Hypothalamus (tissue), 51 donors: ENCODE results near the gene LAMA2.
A peak's percentile ranks its signal among the peaks of the same experiment; 100 is the strongest.

Experiments used
- DNase-seq, 51 donors: peaks; one replicate each; lab custom pipeline; 2025; lab: John Stamatoyannopoulos, UW

Gene LAMA2

DNA sequence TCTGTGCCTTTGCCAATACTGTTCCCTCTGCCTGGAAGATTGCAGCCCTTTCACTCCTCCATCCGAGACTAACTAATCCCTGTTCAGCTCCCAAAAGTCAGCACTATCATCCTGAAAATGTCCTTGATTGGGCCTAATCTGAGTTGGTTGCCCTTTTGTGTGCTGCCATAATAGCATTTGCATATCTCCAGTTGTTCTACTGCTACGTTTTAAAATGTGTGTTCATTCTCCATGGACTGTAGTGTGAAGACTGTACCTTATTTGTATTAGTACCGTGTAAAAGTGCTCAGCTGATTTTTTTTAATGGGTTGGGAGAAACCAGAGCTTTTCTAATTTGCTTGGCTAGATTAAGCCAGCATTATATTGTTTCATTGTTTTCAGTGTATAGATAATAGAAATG is 401.3 kb downstream of the LAMA2 start:
- peak in 1 of 51 donors; percentile 61 for DNase-seq

DNA sequence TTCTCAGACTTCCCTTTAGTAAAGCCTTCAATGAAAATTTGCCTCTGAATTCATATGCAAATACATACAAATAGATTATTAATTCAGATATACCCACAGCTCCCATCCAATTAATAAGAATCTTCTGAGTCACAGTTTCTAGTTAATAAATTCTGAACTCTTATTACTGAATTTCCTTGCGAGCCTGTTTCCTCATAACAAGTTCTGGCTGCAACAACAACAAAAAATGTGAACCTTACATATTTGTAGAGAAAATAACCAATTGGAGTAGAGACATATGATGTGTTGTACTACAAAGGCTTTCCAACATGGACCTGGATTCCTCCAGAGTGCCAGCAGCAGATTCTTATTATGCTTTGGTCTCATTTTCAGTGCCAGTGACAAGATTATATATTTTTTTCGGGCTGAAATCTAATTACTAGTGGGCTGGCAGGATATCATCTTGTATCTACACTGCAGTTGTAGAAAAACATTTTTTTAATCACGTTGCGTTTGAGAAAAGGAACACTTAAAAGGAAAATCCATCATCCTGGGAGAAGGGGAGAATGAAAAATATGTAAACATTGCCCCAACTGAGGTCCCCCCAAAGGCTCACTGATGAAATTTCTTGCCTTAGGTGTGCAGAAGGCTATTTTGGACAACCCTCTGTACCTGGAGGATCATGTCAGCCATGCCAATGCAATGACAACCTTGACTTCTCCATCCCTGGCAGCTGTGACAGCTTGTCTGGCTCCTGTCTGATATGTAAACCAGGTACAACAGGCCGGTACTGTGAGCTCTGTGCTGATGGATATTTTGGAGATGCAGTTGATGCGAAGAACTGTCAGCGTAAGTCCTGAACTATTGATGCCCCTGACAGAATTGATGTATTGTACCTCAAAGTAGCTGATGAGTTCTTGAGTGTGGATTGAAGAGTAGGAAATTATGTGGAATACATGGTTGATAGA is 404.6 kb downstream of the LAMA2 start:
- no peak for DNase-seq

DNA sequence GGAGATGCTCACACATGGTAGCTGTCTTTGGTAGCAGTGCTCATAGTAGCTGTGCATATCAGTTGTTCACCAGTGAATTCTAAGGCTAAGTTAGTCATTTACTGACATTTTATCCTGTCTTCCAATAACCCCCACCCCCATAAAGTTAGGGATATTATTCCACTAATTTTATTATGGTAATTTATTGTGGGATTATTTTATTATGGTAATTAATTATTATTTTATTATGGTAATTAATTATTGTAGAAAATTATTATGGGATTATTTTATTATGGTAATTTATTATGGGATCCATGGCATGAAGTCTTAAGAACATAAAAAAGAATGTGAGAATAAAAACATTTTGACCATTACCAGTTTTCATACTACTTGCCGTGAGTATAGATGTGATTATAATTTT is 406.5 kb downstream of the LAMA2 start:
- DNase-seq, result no peak

DNA sequence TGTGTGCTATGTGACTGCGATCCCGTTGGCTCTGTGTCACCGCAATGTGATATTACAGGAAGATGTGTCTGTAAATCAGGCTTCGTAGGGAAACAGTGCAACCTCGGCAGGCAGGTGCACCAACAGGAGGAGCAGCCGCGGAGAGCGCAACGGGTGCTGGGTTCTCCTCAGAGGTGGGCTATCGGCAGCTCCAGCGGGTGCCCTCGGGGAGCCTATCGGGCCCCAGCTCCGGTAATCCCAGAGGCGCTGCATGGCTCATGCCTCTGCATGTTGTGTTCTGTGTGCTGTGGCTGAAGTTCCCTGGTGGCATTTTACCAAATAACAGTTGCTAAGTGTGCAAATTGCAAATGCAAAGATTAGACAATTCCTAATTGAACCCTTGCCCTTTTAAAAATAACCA is 409.9 kb downstream of the LAMA2 start:
- DNase-seq, result no peak

DNA sequence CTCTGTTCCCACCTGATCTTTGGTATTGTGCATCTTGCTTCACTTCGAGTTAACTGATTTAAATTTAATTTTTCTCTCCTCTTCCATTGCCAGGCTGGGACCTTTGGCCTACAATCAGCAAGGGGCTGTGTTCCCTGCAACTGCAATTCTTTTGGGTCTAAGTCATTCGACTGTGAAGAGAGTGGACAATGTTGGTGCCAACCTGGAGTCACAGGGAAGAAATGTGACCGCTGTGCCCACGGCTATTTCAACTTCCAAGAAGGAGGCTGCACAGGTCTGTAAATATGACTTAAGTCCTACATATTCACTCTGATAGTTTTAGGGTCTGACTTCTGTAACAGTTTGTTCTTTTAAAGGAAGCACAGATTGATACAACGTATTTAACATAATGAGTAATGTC is 414.7 kb downstream of the LAMA2 start:
- no peak for DNase-seq

DNA sequence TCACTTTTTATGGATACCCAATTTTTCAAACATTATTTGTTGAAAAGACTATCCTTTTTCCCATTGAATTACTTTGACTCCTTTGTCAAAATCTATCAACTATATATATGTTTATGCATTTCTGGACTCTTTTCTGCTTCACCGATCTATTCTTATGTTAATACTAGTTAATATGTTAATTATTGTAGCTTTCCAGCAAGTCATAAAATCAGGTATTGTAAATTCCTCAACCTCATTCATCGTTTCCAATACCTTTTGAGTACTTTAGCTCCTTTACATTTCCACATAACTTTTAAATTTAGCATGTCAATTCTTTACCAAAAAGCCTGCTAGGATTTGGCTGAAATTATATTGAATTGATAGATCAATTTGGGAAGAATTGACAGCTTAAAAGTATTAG is 419.7 kb downstream of the LAMA2 start:
- DNase-seq, result no peak

DNA sequence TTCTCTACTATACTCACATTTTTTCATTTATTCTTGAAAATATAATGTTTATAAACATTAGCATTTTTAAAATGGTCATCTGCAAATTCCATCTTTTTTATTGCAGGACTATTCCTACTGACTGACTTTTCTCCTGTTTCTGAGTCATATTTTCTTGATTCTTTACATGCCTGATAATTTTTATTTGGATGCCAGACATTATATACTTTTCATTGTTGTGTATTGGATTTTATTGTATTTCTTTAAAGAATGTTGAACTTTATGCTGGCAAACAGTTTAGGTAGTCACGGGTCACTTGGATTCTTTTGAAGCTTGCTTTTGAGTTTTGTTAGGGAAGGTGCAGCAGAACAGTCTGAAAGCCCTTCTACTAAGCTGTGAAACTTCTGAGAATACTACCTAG is 423.9 kb downstream of the LAMA2 start:
- no peak for DNase-seq

DNA sequence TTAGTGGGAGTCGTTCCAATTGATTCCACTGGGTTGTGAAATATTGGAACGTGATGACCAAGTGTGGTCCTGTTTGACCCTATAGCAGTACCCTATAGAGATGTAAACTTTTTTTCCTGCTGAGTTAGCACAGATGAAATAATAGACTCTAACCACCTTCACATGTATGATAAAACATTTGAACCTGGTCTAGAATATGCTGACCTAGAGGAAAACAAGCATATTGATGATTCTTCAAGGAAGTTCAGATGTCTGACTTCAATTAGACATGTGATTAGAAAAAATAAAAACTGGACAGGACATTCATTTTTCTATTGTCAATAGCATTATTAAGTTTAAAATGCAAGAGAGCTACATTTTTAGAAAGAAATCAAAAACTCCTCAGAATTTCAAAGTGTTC is 424.9 kb downstream of the LAMA2 start:
- DNase-seq, result no peak

DNA sequence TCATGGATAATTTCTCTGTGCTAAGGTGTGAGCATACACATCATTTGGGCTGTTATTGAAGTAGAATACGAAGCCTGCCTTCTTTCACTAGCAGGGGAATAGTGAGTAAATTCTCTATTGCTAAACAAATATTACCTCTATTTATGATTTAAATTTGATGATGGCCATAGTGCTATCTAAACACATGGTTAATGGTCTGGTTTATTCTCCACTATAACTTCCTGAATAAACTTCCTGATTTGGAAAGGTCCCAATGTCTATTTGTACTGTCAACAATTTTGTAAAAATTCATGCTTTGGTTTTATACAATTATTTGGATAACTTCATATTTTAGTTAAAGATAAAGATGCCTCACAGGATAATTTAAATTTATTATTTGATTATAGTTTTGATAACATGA is 426.2 kb downstream of the LAMA2 start:
- DNase-seq, result no peak

DNA sequence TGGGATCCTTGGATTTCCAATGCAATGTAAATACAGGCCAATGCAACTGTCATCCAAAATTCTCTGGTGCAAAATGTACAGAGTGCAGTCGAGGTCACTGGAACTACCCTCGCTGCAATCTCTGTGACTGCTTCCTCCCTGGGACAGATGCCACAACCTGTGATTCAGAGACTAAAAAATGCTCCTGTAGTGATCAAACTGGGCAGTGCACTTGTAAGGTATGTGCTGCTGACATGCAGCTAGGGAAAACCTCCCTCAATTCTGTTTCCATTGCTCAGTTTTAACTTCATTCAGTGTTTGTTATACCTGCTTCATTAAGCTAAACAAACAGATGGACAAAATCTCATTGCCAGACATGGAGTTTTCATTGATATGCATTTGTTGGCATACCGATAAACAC is 429.9 kb downstream of the LAMA2 start:
- no peak for DNase-seq

DNA sequence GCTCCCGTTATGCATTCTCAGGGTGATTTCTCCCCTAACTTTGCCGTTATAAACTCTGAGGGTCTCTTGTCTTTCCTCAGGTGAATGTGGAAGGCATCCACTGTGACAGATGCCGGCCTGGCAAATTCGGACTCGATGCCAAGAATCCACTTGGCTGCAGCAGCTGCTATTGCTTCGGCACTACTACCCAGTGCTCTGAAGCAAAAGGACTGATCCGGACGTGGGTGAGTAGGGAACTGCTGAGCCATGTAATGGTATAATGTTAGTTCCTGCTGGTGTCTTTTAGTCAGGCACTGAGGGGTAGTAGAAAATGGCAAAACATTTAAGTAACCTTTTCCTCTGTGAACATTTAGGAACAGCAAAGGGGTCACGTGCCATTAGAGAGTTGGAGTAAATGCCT is 431.6 kb downstream of the LAMA2 start:
- DNase-seq, result peak in 4 of 51 donors; percentile 1 to 13 (median 8)

DNA sequence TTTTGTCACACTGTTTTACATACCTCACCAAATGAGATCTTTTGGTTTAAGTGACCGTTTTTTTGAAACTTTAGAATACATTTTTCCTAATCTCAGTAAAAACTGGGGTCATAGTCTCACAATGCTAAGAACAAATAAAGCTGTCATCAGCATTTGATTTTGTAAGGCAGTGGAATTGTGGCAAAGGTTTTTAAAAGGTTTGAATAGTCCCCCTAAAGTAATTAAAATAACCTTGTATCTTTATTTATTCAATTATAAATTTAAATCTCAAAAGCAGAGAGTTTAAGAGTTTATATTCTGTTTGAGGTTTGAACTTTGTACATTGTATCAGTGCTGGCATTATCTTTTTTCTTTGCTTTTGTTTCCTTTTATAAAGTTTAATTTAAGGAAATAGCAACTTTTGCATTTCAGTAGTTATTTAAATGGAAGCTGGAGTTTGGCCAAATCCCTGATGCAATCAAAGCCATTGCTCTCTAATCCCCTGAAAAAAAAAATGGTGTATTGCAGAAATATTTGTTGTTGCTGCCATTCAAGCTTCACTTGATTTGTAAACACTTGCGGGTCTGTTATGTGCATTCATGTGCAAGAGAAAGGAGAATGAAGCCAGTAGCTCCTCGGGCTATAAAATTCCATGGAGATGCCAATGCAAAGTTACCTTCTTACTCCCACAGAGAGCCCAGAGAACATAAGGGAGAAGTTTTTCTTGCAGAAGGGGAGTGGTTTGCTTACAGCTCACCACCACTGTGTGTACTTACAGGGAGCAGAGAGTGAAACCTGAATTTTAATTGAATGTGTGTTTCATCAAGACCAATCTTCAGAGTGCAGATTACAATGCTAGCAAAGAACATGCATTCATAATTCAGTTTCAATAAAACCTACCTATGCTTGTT is 435.2 kb downstream of the LAMA2 start:
- no peak for DNase-seq

DNA sequence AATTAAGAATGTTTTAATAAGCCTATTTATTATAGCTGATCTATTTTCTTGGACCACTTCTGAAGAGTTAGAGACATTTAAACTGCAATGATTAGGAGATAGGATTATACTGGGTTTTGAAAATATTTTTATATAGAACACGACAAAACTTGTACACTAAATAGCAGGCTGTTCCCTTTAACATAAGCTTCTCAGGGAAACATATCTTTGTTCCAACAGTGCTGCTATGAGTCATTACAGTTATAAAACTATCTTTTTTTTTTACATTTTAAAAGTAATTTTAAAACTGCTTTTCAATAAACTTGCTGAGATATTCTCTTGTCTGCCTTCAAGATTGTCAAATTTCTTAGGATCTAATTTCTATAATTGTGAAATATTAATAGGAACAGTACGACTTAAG is 438.0 kb downstream of the LAMA2 start:
- DNase-seq, result no peak

DNA sequence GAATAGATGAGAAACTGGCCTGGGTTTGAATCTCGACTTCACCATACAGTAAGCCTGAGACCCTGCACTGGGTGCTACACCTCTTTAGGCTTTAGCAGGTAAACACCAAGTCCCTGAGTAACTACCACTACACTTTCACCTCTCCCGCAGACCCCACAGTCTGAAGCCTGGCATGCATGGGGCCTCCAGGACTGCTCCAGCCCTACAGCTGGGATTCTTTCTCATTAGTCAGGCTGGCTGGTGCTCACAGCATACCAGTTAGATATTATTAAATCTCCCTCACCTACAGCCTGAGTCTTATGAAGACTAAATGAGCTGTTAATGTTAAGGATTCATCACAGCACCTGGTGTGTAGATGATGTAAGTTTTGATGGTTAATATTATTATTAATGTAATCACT is 438.4 kb downstream of the LAMA2 start:
- no peak for DNase-seq

DNA sequence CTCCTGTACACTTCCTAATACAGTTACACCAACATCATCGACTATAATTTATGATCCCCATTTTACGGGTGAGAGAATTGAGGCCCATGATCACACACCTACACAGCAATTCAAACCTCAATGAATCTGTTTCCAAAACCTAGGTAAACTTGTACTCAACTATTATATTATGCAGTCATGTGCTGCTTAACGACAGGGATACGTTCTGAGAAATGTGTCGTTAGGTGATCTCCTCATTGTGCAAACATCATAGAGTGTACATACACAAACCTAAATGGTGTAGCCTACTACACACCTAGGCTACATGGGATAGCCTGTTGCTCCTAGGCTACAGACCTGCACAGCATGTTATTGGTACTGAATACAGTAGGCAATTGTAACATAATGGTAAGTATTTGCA is 441.4 kb downstream of the LAMA2 start:
- no peak for DNase-seq

DNA sequence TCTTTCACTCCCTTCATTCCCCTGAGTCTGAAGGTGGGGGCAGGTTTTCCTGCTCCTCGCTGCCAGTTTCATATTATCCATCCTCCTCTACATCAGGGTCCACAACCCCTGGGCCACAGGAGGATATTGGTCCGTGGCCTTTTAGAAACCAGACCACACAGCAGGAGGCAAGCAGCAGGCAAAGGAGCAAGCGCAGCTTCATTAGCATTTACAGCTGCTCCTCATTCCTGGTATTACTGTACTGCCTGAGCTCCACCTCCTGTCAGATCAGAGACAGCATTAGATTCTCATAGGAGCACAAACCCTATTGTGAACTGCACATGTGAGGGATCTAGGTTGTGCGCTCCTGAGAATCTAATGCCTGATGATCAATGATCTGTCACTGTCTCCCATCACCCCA is 446.7 kb downstream of the LAMA2 start:
- no peak for DNase-seq

DNA sequence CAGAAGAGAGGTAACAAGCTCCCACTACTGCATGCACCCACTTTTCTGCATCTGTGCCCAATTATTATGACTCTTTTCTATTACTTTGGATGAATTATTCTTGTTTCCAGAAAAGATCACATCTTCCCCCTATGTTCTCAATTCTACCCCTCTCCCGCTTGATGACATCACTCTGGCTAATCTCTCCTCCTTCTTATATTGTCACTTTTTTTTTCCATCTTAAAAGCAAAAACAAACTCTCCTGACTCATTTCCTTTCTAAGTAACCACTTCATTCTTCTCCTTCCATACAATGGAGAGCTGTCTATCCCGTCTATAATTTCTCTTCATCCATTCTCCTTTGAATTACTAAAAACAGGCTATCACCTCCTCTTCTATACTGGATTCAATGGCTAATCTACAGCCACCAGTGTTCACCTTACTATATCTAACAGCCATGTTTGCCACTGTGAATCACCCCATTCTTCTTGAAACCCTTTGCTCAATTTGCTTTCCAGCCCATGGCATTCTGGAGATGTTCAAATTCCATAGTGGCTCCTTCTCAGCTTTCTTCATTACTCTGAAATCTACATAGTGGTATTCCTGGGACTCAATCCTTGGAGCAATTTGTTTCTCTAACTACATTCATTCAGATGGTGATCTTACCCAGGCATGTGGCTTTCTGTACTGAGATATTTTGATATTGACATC is 448.7 kb downstream of the LAMA2 start:
- no peak for DNase-seq

DNA sequence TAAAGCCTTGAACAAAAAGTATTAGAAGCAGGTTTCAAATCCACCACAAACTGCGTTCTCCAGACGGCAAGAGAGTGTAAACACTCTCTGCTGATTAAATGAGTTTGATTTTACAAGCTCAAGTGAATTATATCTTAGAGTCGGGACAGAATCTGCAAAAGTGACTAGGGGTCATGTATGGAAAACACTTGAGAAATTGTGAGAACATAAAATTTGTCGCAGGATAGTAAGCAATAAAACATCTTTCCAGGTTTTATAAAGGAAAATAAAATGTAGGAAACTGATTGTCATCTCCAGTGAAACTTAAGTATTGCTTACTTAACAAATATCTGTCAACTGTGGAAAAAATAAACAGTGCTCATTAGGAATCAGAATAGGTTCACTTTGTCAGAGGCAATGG is 452.9 kb downstream of the LAMA2 start:
- no peak for DNase-seq

DNA sequence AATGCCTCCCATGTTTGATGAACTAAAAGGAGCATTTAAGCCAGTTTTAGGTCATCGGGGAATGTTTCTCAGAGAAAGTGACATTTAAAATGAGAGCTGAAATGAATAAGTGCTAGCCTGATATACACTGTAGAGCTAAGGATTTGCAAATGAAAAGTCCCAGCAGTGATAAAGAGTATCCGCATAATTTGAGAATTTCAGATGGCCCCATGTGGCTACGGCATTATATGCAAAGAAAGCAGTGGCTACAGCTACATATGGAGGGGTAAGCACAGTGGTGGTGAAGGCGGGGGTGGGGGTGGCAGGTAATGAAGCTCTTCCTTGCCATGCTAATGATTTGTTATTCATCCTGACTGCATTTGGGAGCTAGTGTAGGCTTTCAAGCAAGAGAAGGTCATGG is 455.7 kb downstream of the LAMA2 start:
- no peak for DNase-seq

DNA sequence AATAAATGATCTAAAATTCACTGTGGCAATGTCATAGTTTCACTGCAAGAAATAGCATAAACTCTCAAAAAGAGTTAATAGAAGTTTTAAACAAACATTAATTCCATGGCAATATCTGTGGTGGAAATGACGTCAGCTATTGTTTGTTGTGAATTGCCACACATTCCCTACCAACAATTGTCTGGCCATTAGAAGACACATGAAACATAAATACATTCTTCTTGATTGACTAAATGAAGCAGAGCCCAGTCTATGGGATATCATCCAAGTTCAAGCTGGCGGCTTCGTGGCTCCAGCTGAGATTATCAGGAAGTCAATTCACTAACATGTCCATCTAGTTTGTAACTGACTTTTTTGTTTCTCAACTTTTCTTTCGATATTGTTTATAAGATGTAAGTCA is 458.0 kb downstream of the LAMA2 start:
- DNase-seq, result no peak

DNA sequence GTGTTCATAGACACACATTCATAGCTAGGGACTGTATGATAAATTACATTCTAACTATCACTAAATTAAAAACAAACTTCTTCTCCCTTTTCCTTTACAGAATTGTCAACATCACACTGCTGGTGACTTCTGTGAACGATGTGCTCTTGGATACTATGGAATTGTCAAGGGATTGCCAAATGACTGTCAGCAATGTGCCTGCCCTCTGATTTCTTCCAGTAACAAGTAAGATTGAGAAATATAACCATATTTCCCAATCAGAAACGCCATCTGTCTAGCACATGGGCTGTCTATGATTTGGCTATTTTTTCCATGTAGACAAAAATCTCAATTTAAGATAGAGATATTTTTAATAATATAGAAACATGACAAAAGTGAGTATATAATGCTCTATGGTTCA is 459.3 kb downstream of the LAMA2 start:
- DNase-seq, result no peak
